ENCODE measurements around the gene B4GALNT1.

The B4GALNT1 gene

GRCh38 chr12:57611108-57611826 is 21.7 kb downstream of the B4GALNT1 start, which contains the start of gene ARHGEF25:
Gene ARHGEF25 (plus strand): TSS chr12:57611435. CDS start chr12:57611895, 460 bp downstream.
- DNase-seq (ENCODE audit: low read depth): no peak
- H3K4me3 ChIP-seq (ENCODE audit: low read length): peak within 1 kb of the TSS; percentile 62
- TF ChIP-seq, protein P1, sequence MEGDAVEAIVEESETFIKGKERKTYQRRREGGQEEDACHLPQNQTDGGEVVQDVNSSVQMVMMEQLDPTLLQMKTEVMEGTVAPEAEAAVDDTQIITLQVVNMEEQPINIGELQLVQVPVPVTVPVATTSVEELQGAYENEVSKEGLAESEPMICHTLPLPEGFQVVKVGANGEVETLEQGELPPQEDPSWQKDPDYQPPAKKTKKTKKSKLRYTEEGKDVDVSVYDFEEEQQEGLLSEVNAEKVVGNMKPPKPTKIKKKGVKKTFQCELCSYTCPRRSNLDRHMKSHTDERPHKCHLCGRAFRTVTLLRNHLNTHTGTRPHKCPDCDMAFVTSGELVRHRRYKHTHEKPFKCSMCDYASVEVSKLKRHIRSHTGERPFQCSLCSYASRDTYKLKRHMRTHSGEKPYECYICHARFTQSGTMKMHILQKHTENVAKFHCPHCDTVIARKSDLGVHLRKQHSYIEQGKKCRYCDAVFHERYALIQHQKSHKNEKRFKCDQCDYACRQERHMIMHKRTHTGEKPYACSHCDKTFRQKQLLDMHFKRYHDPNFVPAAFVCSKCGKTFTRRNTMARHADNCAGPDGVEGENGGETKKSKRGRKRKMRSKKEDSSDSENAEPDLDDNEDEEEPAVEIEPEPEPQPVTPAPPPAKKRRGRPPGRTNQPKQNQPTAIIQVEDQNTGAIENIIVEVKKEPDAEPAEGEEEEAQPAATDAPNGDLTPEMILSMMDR (conservative IDR thresholded peaks at IDR 0.05; ENCODE audit: low read depth, low read length): no peak

GRCh38 chr12:57610554-57611107 is 22.4 kb downstream of the B4GALNT1 start:
- H3K4me3 ChIP-seq (ENCODE audit: low read length): peak overlapping the region; percentile 62
- DNase-seq (ENCODE audit: low read depth): no peak
- TF ChIP-seq, protein P1 (conservative IDR thresholded peaks at IDR 0.05; ENCODE audit: low read depth, low read length): no peak

DNA sequence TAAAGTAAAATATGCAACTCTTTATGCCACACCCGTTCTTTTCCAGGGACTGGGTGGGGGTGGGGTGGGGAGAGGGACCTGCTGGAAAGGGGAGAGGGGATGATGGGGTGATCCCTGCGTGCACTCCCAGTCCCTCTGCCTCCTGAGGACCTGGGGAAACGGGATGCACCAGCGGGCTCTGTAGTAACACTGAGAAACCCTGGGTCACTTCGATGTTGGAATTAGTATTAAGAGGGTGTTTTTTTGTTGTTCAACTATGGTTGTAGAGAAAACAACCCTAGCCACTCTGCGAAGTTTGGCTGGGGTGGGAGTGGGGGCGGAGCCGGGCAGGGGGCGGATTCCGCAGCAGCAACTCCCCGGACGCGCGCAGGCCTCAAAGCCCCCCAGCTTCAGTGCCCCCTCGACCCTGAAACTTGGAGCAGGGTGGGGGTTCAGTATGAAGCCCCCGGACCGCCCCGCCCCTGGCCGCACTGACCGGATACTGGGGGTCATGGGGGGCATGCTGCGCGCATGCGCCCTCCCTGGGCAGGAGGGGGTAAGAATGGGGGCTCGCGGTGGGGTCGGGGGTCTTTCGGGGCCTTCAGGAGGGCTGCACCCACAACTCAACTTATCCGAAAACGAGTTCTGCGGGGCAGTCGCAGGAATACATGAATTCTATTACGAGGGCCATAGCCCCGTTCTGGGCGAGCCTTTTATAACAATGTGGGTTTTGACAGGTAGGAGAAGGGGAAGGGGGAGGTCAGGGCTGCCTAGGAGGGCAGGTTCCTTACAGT is 23.0 kb downstream of the B4GALNT1 start:
- no peak overlapping the region for H3K4me3 ChIP-seq (ENCODE audit: low read length)
- DNase-seq (ENCODE audit: low read depth): no peak
- TF ChIP-seq, protein P1 (conservative IDR thresholded peaks at IDR 0.05; ENCODE audit: low read depth, low read length): no peak

GRCh38 chr12:57609101-57609780 is 23.8 kb downstream of the B4GALNT1 start:
- H3K4me3 ChIP-seq (ENCODE audit: low read length): no peak overlapping the region
- no peak for DNase-seq (ENCODE audit: low read depth)

DNA sequence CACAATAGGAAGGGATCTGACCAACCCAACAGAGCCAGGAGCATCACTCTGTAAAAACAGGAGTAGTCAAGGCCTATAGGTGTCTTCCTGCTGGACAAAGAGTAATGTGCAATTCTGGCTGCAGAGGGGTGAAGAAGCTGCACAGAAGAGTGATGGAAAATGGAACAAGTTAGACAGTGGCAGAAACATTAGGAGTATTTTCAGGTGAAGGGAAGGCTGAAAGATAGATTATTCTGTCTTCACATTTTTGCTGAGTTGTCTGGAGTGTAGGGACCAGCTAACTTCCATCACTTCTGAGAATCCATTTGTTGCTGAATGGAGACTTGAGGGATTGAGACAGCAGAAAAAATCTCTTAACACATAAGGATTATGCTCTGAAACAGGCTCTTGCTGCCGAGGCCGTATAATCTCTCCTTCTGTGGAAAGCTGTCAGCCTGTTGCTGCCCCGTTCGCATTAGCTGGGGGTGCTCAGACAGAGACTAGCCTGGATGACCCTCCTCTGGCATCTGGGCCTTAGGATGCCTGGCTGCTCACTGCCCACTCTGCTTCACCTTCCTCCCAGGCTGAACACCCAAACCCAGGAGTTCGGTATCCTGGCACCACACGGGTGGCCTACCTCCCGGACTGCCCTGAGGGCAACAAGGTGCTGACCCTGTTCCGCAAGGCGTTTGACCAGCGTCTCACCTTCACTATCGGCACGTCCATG is 24.9 kb downstream of the B4GALNT1 start:
- no peak for DNase-seq (ENCODE audit: low read depth)
- no peak overlapping the region for H3K4me3 ChIP-seq (ENCODE audit: low read length)
- TF ChIP-seq, protein P1 (conservative IDR thresholded peaks at IDR 0.05; ENCODE audit: low read depth, low read length): no peak

More at GRCh38 chr12:57609101-57609780, 23.8 kb downstream of the B4GALNT1 start:
- TF ChIP-seq, protein P1 (conservative IDR thresholded peaks at IDR 0.05; ENCODE audit: low read depth, low read length): no peak

- no peak for DNase-seq (ENCODE audit: low read depth)
- TF ChIP-seq, protein P1 (conservative IDR thresholded peaks at IDR 0.05; ENCODE audit: low read depth, low read length): no peak
- no peak overlapping the region for H3K4me3 ChIP-seq (ENCODE audit: low read length)
Observed at GRCh38 chr12:57606821-57607220, 26.2 kb downstream of the B4GALNT1 start.

Data from retinal pigment epithelial cell (primary cell).